K562 (cell line): ENCODE measurements around the gene RALB. TPM values are rescaled to one million over a fixed set of nuclear protein-coding genes. Genes with fewer than 3 reads are reported as not detected.
A peak's percentile ranks its signal among the peaks of the same experiment; 100 is the strongest.

Experiments used
- CBFB ChIP-seq: sonication (generic); formaldehyde crosslinking; IDR thresholded peaks from 2 replicates; pipeline ENCODE4 v1.4.0; 2020; ENCODE audit warnings: mild to moderate bottlenecking, missing genetic modification reagents
- GABPB2 ChIP-seq: fragments of 250-450 bp; sonication (Bioruptor Pico); conservative IDR thresholded peaks from 2 replicates; pipeline ENCODE4 v1.5.1; 2021; ENCODE audit warnings: mild to moderate bottlenecking
- HDAC1 ChIP-seq, 2 experiments: fragments of 450-650 bp; IDR thresholded peaks; 2 replicates each; pipeline ENCODE4 v1.6.1; 2016 to 2017; ENCODE audit warnings: inconsistent platforms in 1 of 2, mild to moderate bottlenecking in 1 of 2, moderate library complexity in 1 of 2
- MCM2 ChIP-seq: fragments of 450-650 bp; IDR thresholded peaks from 2 replicates; pipeline ENCODE4 v1.6.1; 2017; ENCODE audit warnings: low read depth, mild to moderate bottlenecking
- RBM15 ChIP-seq: fragments of 200-400 bp; formaldehyde crosslinking; IDR thresholded peaks from 2 replicates; pipeline ENCODE4 v1.6.1; 2018; ENCODE audit warnings: mild to moderate bottlenecking, low read length, moderate library complexity; ENCODE audit not compliant: insufficient read depth
- ZNF280B ChIP-seq: fragments of 250-450 bp; sonication (Bioruptor Pico); IDR thresholded peaks from 2 replicates; pipeline ENCODE4 v1.5.1; 2021; ENCODE audit warnings: mild to moderate bottlenecking
- ZNF407 ChIP-seq: fragments of 450-650 bp; IDR thresholded peaks from 2 replicates; pipeline ENCODE4 v1.6.1; 2016; ENCODE audit warnings: low read depth
- ZNF436 ChIP-seq: fragments of 250-450, 450-650 bp; sonication (Bioruptor Pico); formaldehyde crosslinking; IDR thresholded peaks from 2 replicates; pipeline ENCODE4 v1.7.0; 2020; ENCODE audit warnings: mild to moderate bottlenecking
- ZNF583 ChIP-seq: fragments of 250-450 bp; sonication (Bioruptor Pico); IDR thresholded peaks from 2 replicates; pipeline ENCODE4 v1.4.0; 2020
- polyA plus RNA-seq, 8 experiments: library from polyadenylated mRNA; depleted of rRNA in 4 of 8; stranded (reverse) in 5 of 8; unstranded in 3 of 8; fragments of >200 nt; fragmentation: Nextera tagmentation in 2 of 8; fragmentation: Illumina TruSeq in 1 of 8; extraction: Ambion mirVana in 2 of 8; extraction: Trizol in 1 of 8; gene quantifications; 2 replicates each; pipeline versions ENCODE4 v1.2.1 to v1.2.3, GENCODE V29; 2011 to 2014; ENCODE audit warnings: inconsistent platforms in 1 of 8, missing spikeins in 1 of 8
- total RNA-seq, 7 experiments: library from RNA; depleted of rRNA in 6 of 7; stranded (reverse); fragments of >200 nt in 6 of 7; fragmentation: Illumina TruSeq in 2 of 7; extraction: Trizol in 2 of 7; gene quantifications; 2 replicates each; pipeline versions ENCODE4 v1.2.1 to v1.2.3, GENCODE V29; 2011 to 2021; ENCODE audit warnings: low replicate concordance in 1 of 7
- TF ChIP-seq, protein P1 (sequence below): fragments of 250-450 bp; sonication (Bioruptor Pico); IDR thresholded peaks from 2 replicates; pipeline ENCODE4 v1.4.0; 2020; ENCODE audit warnings: mild to moderate bottlenecking
- TF ChIP-seq, protein P2 (sequence below): fragments of 250-450 bp; sonication (Bioruptor Pico); IDR thresholded peaks from 2 replicates; pipeline ENCODE4 v1.4.0; 2020; ENCODE audit warnings: mild to moderate bottlenecking, moderate library complexity
- TF ChIP-seq, protein P3 (sequence below): sonication (generic); formaldehyde crosslinking; IDR thresholded peaks from 2 replicates; pipeline ENCODE4 v1.9.0; 2022; ENCODE audit warnings: mild to moderate bottlenecking, missing genetic modification reagents

RALB gene
- total and polyA plus RNA-seq, 9 of the 15 experiments (the other 6 are each of a cell fraction or from before 2014, with no cell fraction given) = 14.8 to 65.6 (median 38.4) TPM

DNA sequence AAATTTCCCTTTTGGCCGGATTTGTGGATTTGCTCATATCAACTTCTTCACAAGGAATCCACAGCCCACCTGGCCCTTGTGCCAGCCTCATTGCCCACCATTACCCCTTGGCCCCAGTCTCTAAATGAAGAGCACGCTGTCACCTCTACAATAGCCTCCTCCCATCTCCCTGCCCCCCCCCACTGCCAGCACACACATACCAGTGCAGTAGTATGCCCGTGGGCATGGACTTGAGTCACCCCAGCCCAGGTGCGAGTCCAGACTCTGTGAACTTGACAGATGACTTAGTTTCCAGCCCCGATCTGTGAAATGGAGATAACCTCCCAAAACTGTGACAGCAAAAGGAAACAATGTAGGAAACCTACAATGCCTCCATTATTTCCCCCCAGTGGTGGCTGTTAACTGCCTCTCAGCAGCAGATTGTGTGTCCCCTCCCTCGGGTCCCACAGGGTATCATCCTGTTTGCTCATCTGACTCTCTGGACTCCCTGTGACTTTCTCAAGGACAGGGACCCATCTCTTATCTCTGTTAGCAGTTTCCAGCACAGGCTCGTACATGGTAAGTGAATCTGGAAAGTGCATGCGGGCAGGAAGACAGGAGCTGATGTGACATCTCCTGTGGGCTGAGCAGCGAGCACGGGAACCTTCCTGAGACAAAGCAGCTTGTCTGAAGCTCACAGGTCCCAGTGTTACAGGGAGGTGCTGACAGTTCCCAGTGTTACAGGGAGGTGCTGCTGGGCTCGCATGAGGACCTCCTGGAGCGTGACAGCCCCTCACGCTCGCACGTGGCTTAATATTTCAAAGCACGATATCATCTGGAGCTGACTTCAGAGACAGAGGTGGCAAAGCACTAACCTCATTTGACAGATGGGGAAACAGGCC lies 25.3 kb upstream of the RALB start (continued):
- TF ChIP-seq, protein P1, sequence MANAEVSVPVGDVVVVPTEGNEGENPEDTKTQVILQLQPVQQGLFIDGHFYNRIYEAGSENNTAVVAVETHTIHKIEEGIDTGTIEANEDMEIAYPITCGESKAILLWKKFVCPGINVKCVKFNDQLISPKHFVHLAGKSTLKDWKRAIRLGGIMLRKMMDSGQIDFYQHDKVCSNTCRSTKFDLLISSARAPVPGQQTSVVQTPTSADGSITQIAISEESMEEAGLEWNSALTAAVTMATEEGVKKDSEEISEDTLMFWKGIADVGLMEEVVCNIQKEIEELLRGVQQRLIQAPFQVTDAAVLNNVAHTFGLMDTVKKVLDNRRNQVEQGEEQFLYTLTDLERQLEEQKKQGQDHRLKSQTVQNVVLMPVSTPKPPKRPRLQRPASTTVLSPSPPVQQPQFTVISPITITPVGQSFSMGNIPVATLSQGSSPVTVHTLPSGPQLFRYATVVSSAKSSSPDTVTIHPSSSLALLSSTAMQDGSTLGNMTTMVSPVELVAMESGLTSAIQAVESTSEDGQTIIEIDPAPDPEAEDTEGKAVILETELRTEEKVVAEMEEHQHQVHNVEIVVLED = no peak
- peak in 1 of 2 experiments; percentile 54; a peak in 1 of 4 replicates for TF ChIP-seq HDAC1 (IDR thresholded peaks at IDR 0.05)
- no peak for TF ChIP-seq ZNF407
- TF ChIP-seq ZNF436 (CRISPR knock-in tag) = no peak
- TF ChIP-seq ZNF583 (CRISPR knock-in tag) = no peak
- TF ChIP-seq, protein P2, sequence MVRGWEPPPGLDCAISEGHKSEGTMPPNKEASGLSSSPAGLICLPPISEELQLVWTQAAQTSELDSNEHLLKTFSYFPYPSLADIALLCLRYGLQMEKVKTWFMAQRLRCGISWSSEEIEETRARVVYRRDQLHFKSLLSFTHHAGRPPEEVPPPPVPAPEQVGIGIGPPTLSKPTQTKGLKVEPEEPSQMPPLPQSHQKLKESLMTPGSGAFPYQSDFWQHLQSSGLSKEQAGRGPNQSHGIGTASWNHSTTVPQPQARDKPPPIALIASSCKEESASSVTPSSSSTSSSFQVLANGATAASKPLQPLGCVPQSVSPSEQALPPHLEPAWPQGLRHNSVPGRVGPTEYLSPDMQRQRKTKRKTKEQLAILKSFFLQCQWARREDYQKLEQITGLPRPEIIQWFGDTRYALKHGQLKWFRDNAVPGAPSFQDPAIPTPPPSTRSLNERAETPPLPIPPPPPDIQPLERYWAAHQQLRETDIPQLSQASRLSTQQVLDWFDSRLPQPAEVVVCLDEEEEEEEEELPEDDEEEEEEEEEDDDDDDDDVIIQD (CRISPR knock-in tag) = no peak
- no peak for TF ChIP-seq GABPB2 (CRISPR knock-in tag)
- TF ChIP-seq ZNF280B (CRISPR knock-in tag) = no peak
- no peak for TF ChIP-seq CBFB (CRISPR knock-in tag)
- TF ChIP-seq RBM15 = no peak
- TF ChIP-seq, protein P3, sequence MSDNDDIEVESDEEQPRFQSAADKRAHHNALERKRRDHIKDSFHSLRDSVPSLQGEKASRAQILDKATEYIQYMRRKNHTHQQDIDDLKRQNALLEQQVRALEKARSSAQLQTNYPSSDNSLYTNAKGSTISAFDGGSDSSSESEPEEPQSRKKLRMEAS (CRISPR knock-in tag) = peak; percentile 71
- no peak for TF ChIP-seq MCM2
